Thyroid gland (tissue), 4 donors: Measurements from ENCODE around the gene MOG.
A peak's percentile ranks its signal among the peaks of the same experiment; 100 is the strongest.

ENCODE experiments used
- POLR2A ChIP-seq, 2 donors: fragments of 450-650 bp; IDR thresholded peaks; one replicate each; pipeline ENCODE4 v1.6.1; 2017; ENCODE audit warnings: antibody characterized with exemption in 2 of 2, mild to moderate bottlenecking in 2 of 2, moderate library complexity in 1 of 2
- TF ChIP-seq, protein P1 (sequence below), 6 experiments: fragments of 200-600 bp in 3 of 6; fragments of 450-650 bp in 3 of 6; sonication (generic) in 3 of 6; IDR thresholded peaks; one replicate each; pipeline ENCODE4 v1.5.1; 2016 to 2019; ENCODE audit warnings: antibody characterized with exemption in 6 of 6, mild to moderate bottlenecking in 2 of 6, inconsistent platforms in 1 of 6, moderate library complexity in 1 of 6

DNA sequence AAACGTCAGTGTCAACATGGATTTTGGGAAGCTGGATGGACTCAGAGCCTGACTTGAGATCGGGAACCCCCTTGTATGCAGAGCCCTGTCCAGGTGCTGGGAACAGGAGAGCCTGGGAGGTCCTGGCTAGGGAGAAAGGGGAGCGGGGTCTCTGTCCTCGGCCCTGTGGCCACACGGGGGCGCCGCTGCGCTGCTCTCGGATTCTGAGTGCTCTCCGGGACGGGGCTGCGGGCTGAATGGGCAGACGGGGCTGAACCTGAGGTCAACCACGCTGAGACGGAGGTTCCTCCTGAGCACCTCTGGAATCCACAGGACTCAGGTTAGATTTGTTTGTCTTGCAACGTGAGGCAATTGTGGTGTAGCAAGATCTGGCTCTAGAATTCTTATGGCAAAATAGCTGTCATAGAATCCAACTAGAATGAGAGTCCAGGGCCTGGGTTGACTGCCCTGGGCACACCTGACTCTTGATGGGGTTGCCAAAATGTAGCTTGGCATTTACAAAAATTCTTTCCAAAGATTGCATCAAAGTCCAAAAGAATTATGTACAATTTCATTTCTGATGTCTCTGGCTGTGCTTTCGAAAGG, 45.7 kb downstream of the MOG start:
- TF ChIP-seq POLR2A (IDR thresholded peaks at IDR 0.05) = no peak
- TF ChIP-seq, protein P1, sequence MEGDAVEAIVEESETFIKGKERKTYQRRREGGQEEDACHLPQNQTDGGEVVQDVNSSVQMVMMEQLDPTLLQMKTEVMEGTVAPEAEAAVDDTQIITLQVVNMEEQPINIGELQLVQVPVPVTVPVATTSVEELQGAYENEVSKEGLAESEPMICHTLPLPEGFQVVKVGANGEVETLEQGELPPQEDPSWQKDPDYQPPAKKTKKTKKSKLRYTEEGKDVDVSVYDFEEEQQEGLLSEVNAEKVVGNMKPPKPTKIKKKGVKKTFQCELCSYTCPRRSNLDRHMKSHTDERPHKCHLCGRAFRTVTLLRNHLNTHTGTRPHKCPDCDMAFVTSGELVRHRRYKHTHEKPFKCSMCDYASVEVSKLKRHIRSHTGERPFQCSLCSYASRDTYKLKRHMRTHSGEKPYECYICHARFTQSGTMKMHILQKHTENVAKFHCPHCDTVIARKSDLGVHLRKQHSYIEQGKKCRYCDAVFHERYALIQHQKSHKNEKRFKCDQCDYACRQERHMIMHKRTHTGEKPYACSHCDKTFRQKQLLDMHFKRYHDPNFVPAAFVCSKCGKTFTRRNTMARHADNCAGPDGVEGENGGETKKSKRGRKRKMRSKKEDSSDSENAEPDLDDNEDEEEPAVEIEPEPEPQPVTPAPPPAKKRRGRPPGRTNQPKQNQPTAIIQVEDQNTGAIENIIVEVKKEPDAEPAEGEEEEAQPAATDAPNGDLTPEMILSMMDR (IDR thresholded peaks at IDR 0.05) = peak in 4 of 6 experiments; percentile 12 to 42 (median 36)
